Activated naive CD4-positive, alpha-beta T cell treated with anti-CD3 and anti-CD28 coated beads, Interleukin-2, amount 50 U/mL, for 24 hours (primary cell): ENCODE results near the gene PKD1.
"Not testable (repeated sequence)": the region's sequence is repeated elsewhere in the genome, so short reads cannot be mapped to it uniquely, and the experiment has no call there.

ENCODE experiments used
- H3K27ac Mint-ChIP-seq: one replicate; pipeline ENCODE4 v1.8.0; 2021; ENCODE audit warnings: mild to moderate bottlenecking, mixed read lengths
- H3K27me3 Mint-ChIP-seq: one replicate; pipeline ENCODE4 v1.8.0; 2021; ENCODE audit warnings: mixed read lengths
- H3K36me3 Mint-ChIP-seq: one replicate; pipeline ENCODE4 v1.8.0; 2021; ENCODE audit warnings: mixed read lengths
- H3K4me1 Mint-ChIP-seq: one replicate; pipeline ENCODE4 v1.8.0; 2021; ENCODE audit warnings: mixed read lengths
- H3K4me3 Mint-ChIP-seq: one replicate; pipeline ENCODE4 v1.8.0; 2021; ENCODE audit warnings: mild to moderate bottlenecking, mixed read lengths
- H3K9me3 Mint-ChIP-seq: one replicate; pipeline ENCODE4 v1.8.0; 2021; ENCODE audit warnings: mixed read lengths

The PKD1 gene

GRCh38 chr16:2110332-2111008, 25.2 kb downstream of the PKD1 start:
- H3K9me3 Mint-ChIP-seq, H3K27ac Mint-ChIP-seq, H3K27me3 Mint-ChIP-seq, H3K4me1 Mint-ChIP-seq, H3K4me3 Mint-ChIP-seq, H3K36me3 Mint-ChIP-seq: not testable (repeated sequence)

- not testable (repeated sequence) for H3K36me3 Mint-ChIP-seq, H3K4me3 Mint-ChIP-seq, H3K4me1 Mint-ChIP-seq, H3K27me3 Mint-ChIP-seq, H3K27ac Mint-ChIP-seq, H3K9me3 Mint-ChIP-seq
Measured at GRCh38 chr16:2109872-2110271, 25.8 kb downstream of the PKD1 start.

- not testable (repeated sequence) for H3K4me1 Mint-ChIP-seq, H3K4me3 Mint-ChIP-seq, H3K9me3 Mint-ChIP-seq, H3K27me3 Mint-ChIP-seq, H3K36me3 Mint-ChIP-seq, H3K27ac Mint-ChIP-seq
Measured at GRCh38 chr16:2109271-2109580, 26.5 kb downstream of the PKD1 start.

DNA sequence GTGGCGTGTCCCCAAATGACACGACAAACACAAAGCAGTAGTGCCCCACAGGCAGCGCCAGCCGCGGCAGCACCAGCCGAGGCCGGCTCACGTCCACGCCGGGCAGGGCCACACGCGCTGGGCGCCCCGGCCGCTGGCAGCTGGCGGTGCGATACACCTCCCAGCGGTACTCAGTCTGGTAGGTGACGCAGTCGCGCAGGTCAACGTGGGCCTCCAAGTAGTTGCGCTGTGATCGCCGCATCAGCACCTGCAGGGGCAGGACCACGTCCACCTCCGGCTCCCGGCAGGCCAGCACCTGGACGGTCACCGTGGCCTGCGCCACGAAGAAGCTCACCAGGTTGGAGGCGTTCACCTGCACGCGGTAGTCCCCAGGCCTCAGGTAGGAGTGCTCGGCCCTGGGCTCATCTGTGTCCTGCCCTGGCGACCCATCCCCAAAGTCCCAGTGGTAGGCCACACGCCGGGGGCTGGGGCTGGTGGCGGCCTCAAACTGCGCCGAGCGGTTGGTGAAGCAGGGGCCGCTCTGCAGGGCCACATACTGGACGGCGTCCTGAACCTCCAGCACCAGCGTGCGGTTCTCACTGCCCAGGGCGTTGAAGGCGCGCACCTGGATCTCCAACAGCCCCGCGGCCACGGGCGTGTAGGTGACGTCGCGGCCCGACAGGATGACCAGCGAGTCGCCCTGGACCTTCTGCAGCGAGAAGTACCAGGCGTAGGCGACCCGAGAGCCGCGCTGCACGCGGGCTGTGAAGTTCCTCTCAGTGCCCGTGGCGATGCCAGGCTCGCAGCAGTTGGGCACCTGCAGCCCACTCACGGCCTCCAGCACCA, 27.0 kb downstream of the PKD1 start:
- H3K9me3 Mint-ChIP-seq, H3K36me3 Mint-ChIP-seq, H3K27ac Mint-ChIP-seq, H3K4me3 Mint-ChIP-seq, H3K27me3 Mint-ChIP-seq, H3K4me1 Mint-ChIP-seq: not testable (repeated sequence)

- not testable (repeated sequence) for H3K27ac Mint-ChIP-seq, H3K4me1 Mint-ChIP-seq, H3K4me3 Mint-ChIP-seq, H3K9me3 Mint-ChIP-seq, H3K27me3 Mint-ChIP-seq, H3K36me3 Mint-ChIP-seq
Measured at GRCh38 chr16:2107791-2108125, 27.9 kb downstream of the PKD1 start.

GRCh38 chr16:2107121-2107790, 28.4 kb downstream of the PKD1 start:
- H3K27me3 Mint-ChIP-seq: not testable (repeated sequence)

DNA sequence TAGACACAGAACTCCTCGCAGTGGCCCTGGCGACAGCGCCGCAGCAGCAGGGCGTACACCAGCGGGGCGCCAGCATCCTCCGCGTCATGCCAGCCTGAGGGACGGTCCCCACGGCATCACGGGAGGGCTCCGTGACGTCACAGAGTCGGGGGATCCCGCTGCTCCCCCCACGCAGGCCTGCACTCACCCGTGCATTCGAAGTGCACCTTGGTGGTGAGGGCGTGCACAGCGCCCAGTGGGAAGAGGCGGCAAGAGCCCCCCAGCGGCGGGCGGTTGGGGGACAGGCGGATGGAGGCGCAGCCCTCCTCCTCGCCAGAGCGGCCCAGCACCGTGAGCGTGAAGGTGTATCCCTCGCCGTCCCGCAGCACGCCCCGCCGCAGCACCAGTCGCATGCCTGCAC, 29.5 kb downstream of the PKD1 start:
- not testable (repeated sequence) for H3K9me3 Mint-ChIP-seq, H3K27me3 Mint-ChIP-seq, H3K4me3 Mint-ChIP-seq, H3K27ac Mint-ChIP-seq, H3K36me3 Mint-ChIP-seq, H3K4me1 Mint-ChIP-seq

More at GRCh38 chr16:2107121-2107790, 28.4 kb downstream of the PKD1 start:
- H3K4me3 Mint-ChIP-seq, H3K4me1 Mint-ChIP-seq, H3K27ac Mint-ChIP-seq, H3K9me3 Mint-ChIP-seq, H3K36me3 Mint-ChIP-seq: not testable (repeated sequence)

DNA sequence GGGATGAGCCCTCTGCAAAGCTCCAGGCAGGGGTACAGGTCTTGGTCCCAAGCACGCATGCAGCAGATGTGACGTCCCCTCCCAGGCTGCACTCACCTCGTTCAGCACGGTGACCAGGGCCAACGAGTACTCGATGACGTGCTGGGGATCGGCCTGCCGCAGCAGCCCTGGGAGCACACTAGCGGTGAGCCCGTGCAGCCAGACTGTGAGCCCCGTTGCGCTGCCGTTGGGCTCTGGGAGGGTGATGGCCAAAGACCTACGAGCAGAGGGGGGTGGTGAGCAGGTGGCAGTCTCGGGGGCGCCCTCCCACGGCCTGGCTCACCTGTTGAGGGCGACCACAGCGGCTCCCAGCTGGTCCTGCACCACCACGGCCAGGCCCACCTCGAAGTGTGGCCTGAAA, 29.9 kb downstream of the PKD1 start:
- not testable (repeated sequence) for H3K27ac Mint-ChIP-seq, H3K9me3 Mint-ChIP-seq, H3K4me3 Mint-ChIP-seq, H3K27me3 Mint-ChIP-seq, H3K36me3 Mint-ChIP-seq, H3K4me1 Mint-ChIP-seq

- H3K4me3 Mint-ChIP-seq, H3K27ac Mint-ChIP-seq, H3K27me3 Mint-ChIP-seq, H3K9me3 Mint-ChIP-seq, H3K36me3 Mint-ChIP-seq, H3K4me1 Mint-ChIP-seq: not testable (repeated sequence)
Measured at GRCh38 chr16:2105291-2105690, 30.4 kb downstream of the PKD1 start.

DNA sequence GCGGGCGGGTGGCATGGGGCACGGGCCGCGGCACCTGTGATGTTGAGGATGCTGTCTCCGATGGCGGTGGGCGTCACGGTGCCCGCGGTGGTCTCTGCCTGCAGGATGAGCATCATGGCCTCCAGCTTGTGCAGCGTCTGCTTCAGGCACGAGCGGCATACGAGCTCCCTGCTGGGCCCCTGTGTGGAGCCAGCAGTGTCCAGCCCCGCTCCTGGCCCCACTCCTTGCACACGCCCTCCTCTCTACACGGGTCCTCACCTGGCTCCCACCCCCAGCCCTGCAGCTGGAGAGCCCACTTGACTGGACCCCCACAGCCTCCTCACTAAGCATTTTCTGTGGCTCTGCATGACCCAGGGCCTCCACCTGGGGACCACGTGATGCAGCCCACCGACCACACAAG, 31.2 kb downstream of the PKD1 start:
- not testable (repeated sequence) for H3K27me3 Mint-ChIP-seq, H3K9me3 Mint-ChIP-seq, H3K4me1 Mint-ChIP-seq, H3K4me3 Mint-ChIP-seq, H3K27ac Mint-ChIP-seq, H3K36me3 Mint-ChIP-seq

DNA sequence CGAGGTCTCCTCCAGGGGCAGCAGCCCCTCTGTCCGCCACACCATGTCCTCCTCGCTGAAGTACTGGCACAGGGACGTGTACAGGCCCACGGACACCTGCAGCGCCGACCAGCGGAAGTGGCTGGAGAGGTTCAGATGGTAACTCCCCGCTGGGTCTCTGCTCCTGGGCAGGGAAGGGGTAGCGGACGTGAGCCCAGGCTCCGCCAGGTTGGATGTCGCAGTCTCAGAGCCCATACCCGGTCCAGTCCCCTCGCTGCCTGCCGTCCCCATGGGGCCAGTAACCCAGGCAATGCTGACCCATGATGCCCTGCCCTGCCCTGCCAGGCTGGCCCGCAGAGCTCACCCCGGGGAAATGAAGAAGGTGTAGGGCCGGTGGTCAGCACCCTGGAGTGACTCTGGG, 33.2 kb downstream of the PKD1 start:
- Mint-ChIP-seq H3K4me1 (no peaks in the 10 kb centered on the region), H3K9me3 (no peaks in the 10 kb centered on the region), H3K27me3 (no peaks in the 10 kb centered on the region), H3K27ac (no peak overlapping the region), H3K36me3 (peaks cover 2% of the 10 kb centered on the region), H3K4me3 (no peak overlapping the region)

DNA sequence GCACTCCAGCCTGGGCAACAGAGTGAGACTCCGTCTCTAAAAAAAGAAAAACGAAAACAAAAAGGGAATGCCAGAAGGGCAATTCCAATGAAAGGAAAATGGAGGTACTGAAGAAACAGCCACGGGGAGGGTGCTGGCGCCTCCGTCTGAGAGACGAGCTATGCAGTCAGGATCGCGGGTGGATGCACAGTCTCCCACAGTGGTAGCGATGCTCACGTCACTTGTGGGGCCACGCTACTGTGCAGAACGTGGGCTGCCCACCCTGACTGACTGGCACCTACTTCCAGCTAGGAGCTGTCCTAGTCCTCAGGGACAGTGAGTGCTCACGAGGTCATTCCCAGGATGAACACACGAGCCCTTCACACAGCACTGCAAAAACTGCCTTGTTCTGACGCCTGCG, 34.1 kb downstream of the PKD1 start:
- not testable (repeated sequence) for H3K4me1 Mint-ChIP-seq, H3K27ac Mint-ChIP-seq, H3K36me3 Mint-ChIP-seq, H3K9me3 Mint-ChIP-seq, H3K4me3 Mint-ChIP-seq, H3K27me3 Mint-ChIP-seq

GRCh38 chr16:2097689-2098088, 38.0 kb downstream of the PKD1 start:
- H3K27me3 Mint-ChIP-seq, H3K36me3 Mint-ChIP-seq, H3K27ac Mint-ChIP-seq, H3K4me3 Mint-ChIP-seq, H3K9me3 Mint-ChIP-seq, H3K4me1 Mint-ChIP-seq: not testable (repeated sequence)

GRCh38 chr16:2096853-2097595, 38.7 kb downstream of the PKD1 start:
- no peaks in the 10 kb centered on the region for H3K4me1 Mint-ChIP-seq
- H3K36me3 Mint-ChIP-seq: peaks cover 1% of the 10 kb centered on the region
- H3K27ac Mint-ChIP-seq: no peak overlapping the region
- no peak overlapping the region for H3K4me3 Mint-ChIP-seq
- no peaks in the 10 kb centered on the region for H3K9me3 Mint-ChIP-seq
- H3K27me3 Mint-ChIP-seq: no peaks in the 10 kb centered on the region

GRCh38 chr16:2095918-2096582, 39.6 kb downstream of the PKD1 start:
- no peaks in the 10 kb centered on the region for H3K4me1 Mint-ChIP-seq

More at GRCh38 chr16:2095918-2096582, 39.6 kb downstream of the PKD1 start:
- Mint-ChIP-seq H3K36me3 (no peaks in the 10 kb centered on the region), H3K27me3 (no peaks in the 10 kb centered on the region), H3K4me3 (no peak overlapping the region), H3K9me3 (no peaks in the 10 kb centered on the region), H3K27ac (no peak overlapping the region)
